A673 (cell line): ENCODE results near the gene CCDC127. TPM values are rescaled to one million over a fixed set of nuclear protein-coding genes. Genes with fewer than 3 reads are reported as not detected.

Experiments
- BruUV-seq: library from RNA; stranded (reverse); fragments of 400-500 nt; replicated peaks from 2 replicates; lab custom pipeline; 2021; lab: Mats Ljungman, UMichigan
- CTCF ChIA-PET: fragments of 300-600 bp; sonication (Branson Sonifier 250); formaldehyde crosslinking; loops from one replicate; lab custom pipeline; 2022; ENCODE audit warnings: antibody characterized with exemption; lab: Charles Lee
- POLR2A ChIA-PET: fragments of 300-600 bp; sonication (Branson Sonifier 250); formaldehyde crosslinking; loops from one replicate; lab custom pipeline; 2022; ENCODE audit warnings: antibody characterized with exemption; ENCODE audit not compliant: low non-redundant PET; lab: Charles Lee
- DNase-seq: peaks from one replicate; pipeline ENCODE4 v3.0.0-alpha.2; 2015; ENCODE audit warnings: low spot score
- H3K27ac ChIP-seq: fragments of 200-600 bp; sonication (generic); 2 replicates; pipeline ENCODE4 v1.5.1; 2016; ENCODE audit warnings: mixed run types, low read depth, mild to moderate bottlenecking, mixed read lengths, antibody characterized with exemption, low read length; ENCODE audit not compliant: poor library complexity, severe bottlenecking
- H3K27me3 ChIP-seq: fragments of 200-600 bp; sonication (generic); replicated peaks from 2 replicates; pipeline ENCODE4 v1.6.1; 2017; ENCODE audit warnings: mixed run types, low read depth, mild to moderate bottlenecking, mixed read lengths, antibody characterized with exemption, low read length; ENCODE audit not compliant: insufficient read depth, poor library complexity
- H3K36me3 ChIP-seq: fragments of 200-600 bp; sonication (generic); 2 replicates; pipeline ENCODE4 v1.6.1; 2016; ENCODE audit warnings: mixed run types, mild to moderate bottlenecking, mixed read lengths, antibody characterized with exemption, low read length; ENCODE audit not compliant: insufficient read depth, poor library complexity, severe bottlenecking
- H3K4me1 ChIP-seq: fragments of 200-600 bp; sonication (generic); 2 replicates; pipeline ENCODE4 v1.6.1; 2017; ENCODE audit warnings: mixed run types, mild to moderate bottlenecking, mixed read lengths, antibody characterized with exemption, low read length; ENCODE audit not compliant: insufficient read depth, poor library complexity, severe bottlenecking
- H3K4me3 ChIP-seq: fragments of 200-600 bp; sonication (generic); 2 replicates; pipeline ENCODE4 v1.5.1; 2016; ENCODE audit warnings: low read depth, mixed run types, mild to moderate bottlenecking, mixed read lengths, low read length; ENCODE audit not compliant: poor library complexity, severe bottlenecking
- H3K9me3 ChIP-seq: fragments of 200-600 bp; sonication (generic); 2 replicates; pipeline ENCODE4 v1.6.1; 2016; ENCODE audit warnings: mixed run types, low read depth, mild to moderate bottlenecking, mixed read lengths, antibody characterized with exemption, low read length; ENCODE audit not compliant: poor library complexity, severe bottlenecking
- CTCF ChIP-seq: fragments of 300-800, 200-600 bp; sonication (generic); conservative IDR thresholded peaks from 2 replicates; pipeline ENCODE4 v1.5.1; 2017; ENCODE audit warnings: low read depth, mild to moderate bottlenecking, antibody characterized with exemption, low read length, moderate library complexity, mixed read lengths
- EZH2 ChIP-seq: fragments of 200-600 bp; sonication (generic); IDR thresholded peaks from 2 replicates; pipeline ENCODE4 v1.6.1; 2017; ENCODE audit warnings: borderline replicate concordance, low read depth, mild to moderate bottlenecking, mixed read lengths, antibody characterized with exemption, low read length; ENCODE audit not compliant: poor library complexity, severe bottlenecking
- intact Hi-C: fragments of 100-400 bp; cut with micrococcal nuclease; formaldehyde crosslinking; loops from one replicate; pipeline ENCODE4 v1.10.0; 2022; ENCODE audit not compliant: unreplicated experiment
- total RNA-seq: library from RNA; stranded (reverse); gene quantifications from 2 replicates; pipeline ENCODE4 v1.2.3, GENCODE V29; 2021

CCDC127 gene
- total RNA-seq, 1 experiment from 2014 or later, result 8.8 TPM

- TF ChIP-seq CTCF, result no peak
- TF ChIP-seq EZH2, result no peak
- no peak for DNase-seq
- ChIA-PET CTCF (no interaction called here), POLR2A (no interaction called here)
- H3K4me3 ChIP-seq, result no peak overlapping the region
- H3K9me3 ChIP-seq, result no peaks in the 10 kb centered on the region
- H3K4me1 ChIP-seq, result no peaks in the 10 kb centered on the region
- no peaks in the 10 kb centered on the region for H3K27me3 ChIP-seq
- BruUV-seq, result no TSS peak
- peaks cover 19% of the 10 kb centered on the region for H3K36me3 ChIP-seq
- intact Hi-C loops, result no loop called here
- no peak overlapping the region for H3K27ac ChIP-seq
Measured at GRCh38 chr5:201672-202071, 16.3 kb downstream of the CCDC127 start.

GRCh38 chr5:200985-201384 is 17.0 kb downstream of the CCDC127 start:
- POLR2A ChIA-PET, result no interaction called here
- no peak overlapping the region for H3K4me3 ChIP-seq
- H3K27me3 ChIP-seq, result no peaks in the 10 kb centered on the region
- DNase-seq, result no peak
- H3K36me3 ChIP-seq, result peaks cover 19% of the 10 kb centered on the region
- H3K4me1 ChIP-seq, result no peaks in the 10 kb centered on the region
- no TSS peak for BruUV-seq
- CTCF ChIA-PET, result no interaction called here
- no peaks in the 10 kb centered on the region for H3K9me3 ChIP-seq
- intact Hi-C loops, result no loop called here
- TF ChIP-seq EZH2 (no peak), CTCF (no peak)
- H3K27ac ChIP-seq, result no peak overlapping the region

- TF ChIP-seq CTCF, result no peak
- TF ChIP-seq EZH2, result no peak
- CTCF ChIA-PET, result no interaction called here
- intact Hi-C loops, result no loop called here
- no peaks in the 10 kb centered on the region for H3K4me1 ChIP-seq
- no peaks in the 10 kb centered on the region for H3K27me3 ChIP-seq
- no TSS peak for BruUV-seq
- H3K36me3 ChIP-seq, result peaks cover 11% of the 10 kb centered on the region
- H3K27ac ChIP-seq, result no peak overlapping the region
- POLR2A ChIA-PET, result no interaction called here
- no peaks in the 10 kb centered on the region for H3K9me3 ChIP-seq
- no peak overlapping the region for H3K4me3 ChIP-seq
- DNase-seq, result no peak
Measured at GRCh38 chr5:199950-200645, 17.9 kb downstream of the CCDC127 start.
